Astrocyte (in vitro differentiated cells and primary cell): ENCODE results near the gene CNKSR3. TPM values are rescaled to one million over a fixed set of nuclear protein-coding genes. Genes with fewer than 3 reads are reported as not detected.

ENCODE experiments used
- DNase-seq: peaks from one replicate; pipeline ENCODE4 v3.0.0-alpha.2; 2010; ENCODE audit warnings: low read depth
- FAIRE-seq: peaks from 2 replicates; lab custom pipeline; 2011; peaks lifted over from hg19 to GRCh38; lab: Jason Lieb, UNC
- H2AFZ ChIP-seq: 2 replicates; pipeline ENCODE4 v1.6.0; 2012; ENCODE audit warnings: low read depth, low read length, inconsistent platforms
- H3K27ac ChIP-seq: 2 replicates; pipeline ENCODE4 v1.5.1; 2011; ENCODE audit warnings: low read depth, low read length, inconsistent platforms
- H3K27me3 ChIP-seq: 2 replicates; pipeline ENCODE4 v1.6.0; 2011; ENCODE audit warnings: low read length, inconsistent platforms; ENCODE audit not compliant: insufficient read depth
- H3K36me3 ChIP-seq: 2 replicates; pipeline ENCODE4 v1.5.1; 2011; ENCODE audit warnings: low read length, inconsistent platforms; ENCODE audit not compliant: insufficient read depth
- H3K4me1 ChIP-seq: 2 replicates; pipeline ENCODE4 v1.5.1; 2011; ENCODE audit warnings: low read length, inconsistent platforms; ENCODE audit not compliant: insufficient read depth
- H3K4me2 ChIP-seq: 2 replicates; pipeline ENCODE4 v1.6.0; 2012; ENCODE audit warnings: low read length, inconsistent platforms
- H3K4me3 ChIP-seq: 2 replicates; pipeline ENCODE4 v1.5.1; 2011; ENCODE audit warnings: low read depth, mild to moderate bottlenecking, low read length, inconsistent platforms; ENCODE audit not compliant: insufficient read depth
- H3K79me2 ChIP-seq: 2 replicates; pipeline ENCODE4 v1.6.0; 2012; ENCODE audit warnings: mild to moderate bottlenecking, low read length, inconsistent platforms; ENCODE audit not compliant: insufficient read depth
- H3K9ac ChIP-seq: 2 replicates; pipeline ENCODE4 v1.6.0; 2012; ENCODE audit warnings: mild to moderate bottlenecking, low read length, inconsistent platforms
- H3K9me3 ChIP-seq: 2 replicates; pipeline ENCODE4 v1.5.1; 2012; ENCODE audit warnings: low read depth, mild to moderate bottlenecking, low read length, inconsistent platforms; ENCODE audit not compliant: insufficient read depth
- H4K20me1 ChIP-seq: 2 replicates; pipeline ENCODE4 v1.6.0; 2012; ENCODE audit warnings: low read length, inconsistent platforms; ENCODE audit not compliant: insufficient read depth
- H3K27ac Mint-ChIP-seq: one replicate; pipeline ENCODE4 v1.8.0; 2021; ENCODE audit warnings: mild to moderate bottlenecking, mixed read lengths; ENCODE audit not compliant: unreplicated experiment
- H3K27me3 Mint-ChIP-seq: one replicate; pipeline ENCODE4 v1.8.0; 2021; ENCODE audit warnings: low read depth, mixed read lengths; ENCODE audit not compliant: unreplicated experiment
- H3K36me3 Mint-ChIP-seq: one replicate; pipeline ENCODE4 v1.8.0; 2021; ENCODE audit warnings: low read depth, mixed read lengths; ENCODE audit not compliant: unreplicated experiment
- H3K4me1 Mint-ChIP-seq: one replicate; pipeline ENCODE4 v1.8.0; 2021; ENCODE audit warnings: low read depth, mixed read lengths; ENCODE audit not compliant: unreplicated experiment
- H3K4me3 Mint-ChIP-seq: one replicate; pipeline ENCODE4 v1.8.0; 2021; ENCODE audit warnings: mild to moderate bottlenecking, moderate library complexity, mixed read lengths; ENCODE audit not compliant: unreplicated experiment
- H3K9me3 Mint-ChIP-seq: one replicate; pipeline ENCODE4 v1.8.0; 2021; ENCODE audit warnings: mild to moderate bottlenecking, mixed read lengths; ENCODE audit not compliant: unreplicated experiment
- EZH2 ChIP-seq: IDR thresholded peaks from 2 replicates; pipeline ENCODE4 v1.6.1; 2012; ENCODE audit warnings: mild to moderate bottlenecking, low read length, inconsistent platforms; ENCODE audit not compliant: insufficient read depth
- total RNA-seq: library from RNA; stranded (reverse); gene quantifications from 2 replicates; pipeline ENCODE4 v1.2.1, GENCODE V29; 2021
- TF ChIP-seq, protein P1 (sequence below): IDR thresholded peaks from 2 replicates; pipeline ENCODE4 v1.5.1; 2011; ENCODE audit warnings: low read depth, mild to moderate bottlenecking, inconsistent platforms, low read length, moderate library complexity; ENCODE audit not compliant: insufficient read depth

CNKSR3 gene
- total RNA-seq, 1 donor from 2014 or later: 11.1 TPM

DNA sequence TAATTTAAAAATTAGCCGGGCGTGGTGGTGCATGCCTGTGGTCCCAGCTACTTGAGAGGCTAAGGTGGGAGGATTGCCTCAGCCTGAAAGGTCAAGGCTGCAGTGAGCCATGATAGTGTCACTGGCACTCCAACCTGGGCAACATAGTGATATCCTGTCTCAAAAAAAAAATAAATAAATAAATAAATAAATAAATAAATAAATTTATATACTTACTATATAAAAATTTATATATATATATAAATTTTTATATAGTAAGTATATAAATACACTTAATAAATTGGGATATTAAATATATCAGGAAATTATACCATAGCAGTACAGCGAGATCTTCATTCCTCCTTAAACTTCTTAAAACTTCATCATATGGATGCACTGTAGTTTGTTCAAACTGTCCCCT is 130.9 kb downstream of the CNKSR3 start:
- Mint-ChIP-seq H3K4me3 (no peak overlapping the region), H3K4me1 (peaks cover 7% of the 10 kb centered on the region), H3K36me3 (peaks cover 2% of the 10 kb centered on the region), H3K27me3 (no peaks in the 10 kb centered on the region), H3K27ac (no peak overlapping the region), H3K9me3 (no peaks in the 10 kb centered on the region)
- Histone ChIP-seq H3K4me2 (no peak overlapping the region), H3K4me3 (no peak overlapping the region), H3K4me1 (no peaks in the 10 kb centered on the region), H3K27ac (no peak overlapping the region), H3K79me2 (no peaks in the 10 kb centered on the region), H3K9ac (no peak overlapping the region), H3K36me3 (no peaks in the 10 kb centered on the region), H3K27me3 (no peaks in the 10 kb centered on the region), H4K20me1 (no peaks in the 10 kb centered on the region), H3K9me3 (no peaks in the 10 kb centered on the region), H2AFZ (no peak overlapping the region)
- FAIRE-seq (no peak), DNase-seq (no peak)
- TF ChIP-seq, protein P1, sequence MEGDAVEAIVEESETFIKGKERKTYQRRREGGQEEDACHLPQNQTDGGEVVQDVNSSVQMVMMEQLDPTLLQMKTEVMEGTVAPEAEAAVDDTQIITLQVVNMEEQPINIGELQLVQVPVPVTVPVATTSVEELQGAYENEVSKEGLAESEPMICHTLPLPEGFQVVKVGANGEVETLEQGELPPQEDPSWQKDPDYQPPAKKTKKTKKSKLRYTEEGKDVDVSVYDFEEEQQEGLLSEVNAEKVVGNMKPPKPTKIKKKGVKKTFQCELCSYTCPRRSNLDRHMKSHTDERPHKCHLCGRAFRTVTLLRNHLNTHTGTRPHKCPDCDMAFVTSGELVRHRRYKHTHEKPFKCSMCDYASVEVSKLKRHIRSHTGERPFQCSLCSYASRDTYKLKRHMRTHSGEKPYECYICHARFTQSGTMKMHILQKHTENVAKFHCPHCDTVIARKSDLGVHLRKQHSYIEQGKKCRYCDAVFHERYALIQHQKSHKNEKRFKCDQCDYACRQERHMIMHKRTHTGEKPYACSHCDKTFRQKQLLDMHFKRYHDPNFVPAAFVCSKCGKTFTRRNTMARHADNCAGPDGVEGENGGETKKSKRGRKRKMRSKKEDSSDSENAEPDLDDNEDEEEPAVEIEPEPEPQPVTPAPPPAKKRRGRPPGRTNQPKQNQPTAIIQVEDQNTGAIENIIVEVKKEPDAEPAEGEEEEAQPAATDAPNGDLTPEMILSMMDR: no peak
- TF ChIP-seq EZH2: no peak

DNA sequence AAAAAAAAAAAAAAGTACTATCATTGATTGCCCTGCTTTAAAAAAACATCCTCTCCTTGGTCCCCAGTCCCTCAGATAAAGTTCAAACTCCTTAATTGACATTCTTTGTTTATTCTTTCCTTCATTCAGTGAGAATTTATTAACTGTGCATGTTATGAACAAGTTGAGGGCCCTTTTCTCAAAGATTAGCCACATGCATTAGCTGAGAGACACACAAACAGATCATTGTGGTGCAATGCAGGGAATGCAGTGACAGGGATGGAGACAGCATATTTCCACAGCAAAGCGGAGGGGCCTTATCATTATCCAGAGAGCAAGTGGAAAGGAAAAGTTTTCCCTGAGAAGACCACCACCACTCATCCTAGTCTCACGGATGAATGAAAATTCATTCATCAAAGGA is 132.0 kb downstream of the CNKSR3 start:
- no peak for TF ChIP-seq EZH2
- TF ChIP-seq, protein P1: no peak
- no peak for DNase-seq
- FAIRE-seq: no peak

DNA sequence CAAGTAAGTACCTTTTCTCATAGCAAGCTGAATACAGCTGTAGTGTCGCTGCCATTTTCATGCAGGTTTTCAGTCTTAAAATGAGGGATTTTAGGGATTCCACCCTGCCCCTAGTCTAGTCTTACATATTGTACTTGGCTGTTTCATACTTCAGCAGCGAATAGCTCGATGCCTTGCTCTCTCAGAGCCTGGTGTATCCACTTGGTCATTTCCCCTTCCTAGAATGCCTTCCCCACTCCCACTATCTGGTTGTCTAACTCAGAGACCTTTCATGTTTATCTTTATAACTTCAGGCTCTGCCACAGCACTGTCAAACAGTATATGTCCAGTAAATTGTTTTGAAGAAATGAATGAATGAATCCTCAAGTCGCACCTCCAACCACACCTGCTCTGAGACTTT is 132.8 kb downstream of the CNKSR3 start:
- Histone ChIP-seq H3K79me2 (no peaks in the 10 kb centered on the region), H3K9ac (no peak overlapping the region), H3K27me3 (no peaks in the 10 kb centered on the region), H3K36me3 (no peaks in the 10 kb centered on the region), H3K4me1 (no peaks in the 10 kb centered on the region), H2AFZ (no peak overlapping the region), H4K20me1 (no peaks in the 10 kb centered on the region), H3K27ac (no peak overlapping the region), H3K4me3 (no peak overlapping the region), H3K9me3 (no peaks in the 10 kb centered on the region), H3K4me2 (no peak overlapping the region)
- TF ChIP-seq EZH2: no peak
- TF ChIP-seq, protein P1: no peak
- FAIRE-seq (no peak), DNase-seq (no peak)
- H3K4me3 Mint-ChIP-seq: no peak overlapping the region
- H3K36me3 Mint-ChIP-seq: peaks cover 2% of the 10 kb centered on the region
- H3K27me3 Mint-ChIP-seq: no peaks in the 10 kb centered on the region
- peaks cover 7% of the 10 kb centered on the region for H3K4me1 Mint-ChIP-seq
- H3K27ac Mint-ChIP-seq: no peak overlapping the region
- H3K9me3 Mint-ChIP-seq: no peaks in the 10 kb centered on the region

More for the DNA sequence above, 132.0 kb downstream of the CNKSR3 start:
- no peaks in the 10 kb centered on the region for H3K36me3 ChIP-seq
- Mint-ChIP-seq H3K36me3 (peaks cover 2% of the 10 kb centered on the region), H3K4me1 (peaks cover 7% of the 10 kb centered on the region), H3K4me3 (no peak overlapping the region), H3K9me3 (no peaks in the 10 kb centered on the region), H3K27ac (no peak overlapping the region), H3K27me3 (no peaks in the 10 kb centered on the region)
- H3K79me2 ChIP-seq: no peaks in the 10 kb centered on the region
- no peaks in the 10 kb centered on the region for H3K9me3 ChIP-seq
- no peaks in the 10 kb centered on the region for H3K27me3 ChIP-seq
- H3K27ac ChIP-seq: no peak overlapping the region
- no peaks in the 10 kb centered on the region for H3K4me1 ChIP-seq
- H4K20me1 ChIP-seq: no peaks in the 10 kb centered on the region
- H2AFZ ChIP-seq: no peak overlapping the region
- H3K9ac ChIP-seq: no peak overlapping the region
- H3K4me3 ChIP-seq: no peak overlapping the region
- H3K4me2 ChIP-seq: no peak overlapping the region
